Activated CD8-positive, alpha-beta memory T cell treated with anti-CD3 and anti-CD28 coated beads, Interleukin-2, amount 50 U/mL, for 48 hours (primary cell): ENCODE data around the gene NT5E.
"Not testable (repeated sequence)": the region's sequence is repeated elsewhere in the genome, so short reads cannot be mapped to it uniquely, and the experiment has no call there.

Experiments
- DNase-seq: peaks from one replicate; pipeline ENCODE4 v3.0.0-alpha.2; 2020

The NT5E gene

GRCh38 chr6:85449818-85450759 lies at the start of gene NT5E:
TSS of gene NT5E (plus strand) at chr6:85450083. CDS start at chr6:85450140, 57 bp downstream.
- peak; percentile 80 for DNase-seq

DNA sequence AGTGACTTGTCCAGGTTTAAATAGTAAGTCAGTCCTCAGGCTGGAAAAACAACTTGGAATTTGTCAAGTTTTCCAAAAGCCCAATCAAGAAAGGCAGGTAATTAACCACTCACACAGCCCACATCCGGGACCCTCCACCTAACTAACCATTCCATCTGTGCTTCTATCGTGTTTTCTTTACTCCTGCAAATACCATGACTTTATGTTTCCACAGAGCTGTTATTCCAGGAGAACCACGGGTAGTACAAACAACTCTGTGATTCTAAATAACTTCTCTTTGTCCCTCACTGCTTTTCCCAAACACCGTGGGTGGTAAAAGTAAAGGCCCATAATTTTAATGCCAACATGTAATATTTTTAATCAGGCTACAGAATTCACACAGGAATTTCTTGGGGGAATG lies 49.6 kb upstream of the NT5E start:
- no peak for DNase-seq

DNA sequence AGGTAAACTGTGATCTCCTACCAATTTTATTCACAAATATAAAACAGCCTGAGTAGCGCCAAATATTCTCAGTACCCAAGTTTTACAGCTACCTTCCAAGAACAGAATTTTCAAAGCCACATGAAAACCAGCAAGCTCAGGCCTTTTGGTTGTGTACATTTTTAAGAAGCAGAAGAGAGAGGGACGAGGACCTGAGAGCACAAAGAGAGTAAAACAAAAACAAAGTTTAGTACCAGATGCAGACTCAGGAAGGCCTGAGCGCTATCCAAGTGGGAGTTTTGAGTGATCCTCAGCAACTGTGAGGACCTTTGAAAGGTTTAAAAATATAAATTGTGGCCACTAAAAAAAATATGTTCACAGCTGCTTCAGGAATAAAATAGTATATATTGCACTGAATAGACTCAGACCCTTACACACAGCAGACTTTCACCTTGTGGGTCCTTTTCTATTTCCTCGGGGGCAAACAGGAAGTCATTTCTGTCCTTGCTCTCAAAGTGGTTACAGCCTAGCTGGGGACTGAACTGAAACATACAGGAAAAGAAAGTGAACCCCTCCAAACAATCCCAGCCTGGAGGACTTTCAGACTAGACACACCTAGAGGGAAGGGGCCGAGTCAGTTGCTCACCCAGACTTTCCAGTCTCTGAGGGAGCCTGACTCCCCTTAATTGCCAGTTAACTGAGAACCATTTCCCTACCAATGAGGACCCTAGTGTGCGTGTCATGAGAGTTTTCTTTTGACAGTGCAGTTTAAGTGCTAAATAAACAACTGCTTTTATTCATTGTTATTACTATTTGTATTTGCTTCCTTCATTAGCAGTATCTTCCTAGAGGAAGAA lies 48.5 kb upstream of the NT5E start:
- no peak for DNase-seq

DNA sequence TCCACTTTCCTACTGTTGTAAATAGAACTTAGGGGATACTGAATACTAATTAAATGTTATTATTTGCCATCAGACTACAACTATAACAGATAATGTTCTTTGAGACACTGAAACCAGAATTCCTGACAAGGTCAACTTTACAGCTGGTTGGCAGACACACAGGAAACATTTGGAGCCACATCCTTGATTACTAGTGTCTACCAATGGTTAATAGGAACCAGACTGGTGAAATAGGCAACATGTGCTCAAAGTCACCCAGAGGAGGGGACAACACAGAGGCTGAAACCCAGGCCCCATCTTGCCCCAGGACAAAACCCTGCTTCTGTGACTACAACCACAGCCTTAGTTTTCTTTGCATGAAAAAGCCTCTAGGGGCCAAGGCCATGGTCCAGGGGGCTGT lies 47.8 kb upstream of the NT5E start:
- no peak for DNase-seq

- no peak for DNase-seq
These were observed 47.0 kb upstream of the NT5E start for GRCh38 chr6:85402922-85403321.

GRCh38 chr6:85403331-85404015 lies 46.4 kb upstream of the NT5E start:
- DNase-seq = no peak

- not testable (repeated sequence) for DNase-seq
These were observed 45.8 kb upstream of the NT5E start for GRCh38 chr6:85404016-85404563.

DNA sequence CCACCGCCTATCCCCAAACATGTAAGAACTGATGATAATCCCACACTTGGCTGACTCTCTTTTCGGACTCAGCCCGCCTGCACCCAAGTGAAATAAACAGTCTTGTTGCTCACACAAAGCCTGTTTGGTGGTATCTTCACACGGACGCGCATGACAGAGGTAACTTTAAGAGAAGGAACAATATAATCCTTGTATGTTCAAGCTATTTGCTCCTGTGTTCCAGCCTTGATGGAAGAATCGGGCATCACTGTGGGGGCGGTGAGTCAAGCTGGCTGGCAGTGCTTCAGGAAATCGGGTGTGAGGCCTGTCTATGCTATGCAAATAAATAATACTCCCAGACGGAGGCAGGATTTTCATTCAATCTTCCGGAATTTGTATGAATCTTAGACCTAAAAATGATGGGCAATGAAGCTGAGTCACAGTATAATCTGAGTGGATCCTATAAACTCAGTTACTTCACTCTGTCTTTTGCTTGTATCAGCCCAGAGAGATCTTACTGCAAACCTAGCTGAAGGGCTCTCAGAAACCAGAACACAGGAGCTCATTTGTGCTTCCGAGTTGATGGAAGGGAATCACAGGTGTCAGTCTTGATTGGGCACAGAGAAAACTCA lies 45.2 kb upstream of the NT5E start:
- DNase-seq = no peak

DNA sequence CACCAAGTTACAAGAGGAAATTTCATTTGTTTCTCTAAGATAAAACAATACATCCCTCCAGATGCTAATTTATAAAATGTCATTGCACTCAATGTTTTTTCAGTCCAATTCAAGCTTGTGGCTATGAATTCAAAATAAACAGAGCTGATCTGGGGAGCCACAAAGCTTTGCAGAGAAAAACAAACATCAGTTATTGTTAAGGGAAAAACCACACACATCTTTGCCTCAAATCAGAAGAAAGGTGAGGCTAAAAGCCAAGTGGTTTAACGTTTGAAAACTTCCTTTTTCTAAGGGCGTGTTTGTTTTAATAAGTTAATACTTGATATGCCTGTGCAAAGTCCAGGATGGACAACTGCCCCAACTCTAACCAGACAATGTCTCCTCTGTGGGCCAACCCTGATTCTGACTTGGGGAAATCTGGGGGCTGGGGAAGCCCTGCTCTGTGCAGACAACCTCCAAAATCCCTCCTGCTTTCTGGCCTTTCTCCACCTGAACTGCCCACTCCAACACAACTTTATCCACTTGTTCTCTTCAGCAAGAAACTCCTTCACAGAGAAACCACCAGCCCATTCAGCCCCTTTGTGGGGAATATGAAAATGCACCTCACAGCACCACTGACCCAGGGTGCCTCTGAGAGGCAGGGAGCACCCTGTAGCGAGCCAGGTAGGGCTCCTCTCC lies 44.6 kb upstream of the NT5E start:
- no peak for DNase-seq

- DNase-seq = no peak
These were observed 44.1 kb upstream of the NT5E start for GRCh38 chr6:85405853-85406198.

DNA sequence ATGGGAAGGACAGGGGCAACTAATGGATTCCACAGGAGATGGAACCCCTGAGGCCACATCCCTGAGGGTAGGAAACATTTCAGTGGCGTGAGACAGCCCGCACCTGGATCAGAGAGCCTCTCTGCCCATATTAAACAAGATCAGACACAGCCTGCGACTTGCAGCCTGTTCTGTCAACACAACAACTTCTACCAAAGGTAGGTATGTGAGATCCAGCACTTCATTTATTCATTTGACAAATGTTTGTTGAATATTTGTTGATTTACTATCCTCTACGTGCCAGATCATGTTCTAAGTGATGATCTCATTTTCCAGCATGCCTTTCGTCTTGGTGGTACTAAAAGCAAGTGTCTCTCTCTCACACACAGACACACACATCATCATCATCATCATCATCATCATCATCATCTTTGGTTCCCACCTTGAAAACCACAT lies 43.2 kb upstream of the NT5E start:
- no peak for DNase-seq

- DNase-seq = no peak
These were observed 41.8 kb upstream of the NT5E start for GRCh38 chr6:85408039-85408438.

GRCh38 chr6:85412911-85413430 lies 36.9 kb upstream of the NT5E start:
- no peak for DNase-seq

DNA sequence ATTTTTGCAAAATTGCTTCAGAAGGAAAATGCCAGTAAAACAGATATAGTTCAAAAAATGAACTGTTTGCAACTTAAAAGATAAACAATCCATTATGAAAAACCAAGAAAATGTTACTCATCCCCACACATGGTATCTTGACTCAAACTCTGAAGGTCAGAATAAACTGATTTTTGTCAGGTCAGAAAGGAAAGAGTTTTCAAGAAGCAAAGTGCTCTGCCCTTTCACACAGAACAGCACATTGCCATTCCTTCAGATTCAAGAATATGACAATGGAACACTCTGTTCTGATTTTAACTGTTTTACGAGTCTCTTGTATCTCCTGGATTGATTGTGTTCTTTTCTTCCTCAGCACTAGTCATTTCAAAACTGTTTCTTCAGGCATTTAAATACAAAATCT lies 33.8 kb upstream of the NT5E start:
- DNase-seq = no peak

DNA sequence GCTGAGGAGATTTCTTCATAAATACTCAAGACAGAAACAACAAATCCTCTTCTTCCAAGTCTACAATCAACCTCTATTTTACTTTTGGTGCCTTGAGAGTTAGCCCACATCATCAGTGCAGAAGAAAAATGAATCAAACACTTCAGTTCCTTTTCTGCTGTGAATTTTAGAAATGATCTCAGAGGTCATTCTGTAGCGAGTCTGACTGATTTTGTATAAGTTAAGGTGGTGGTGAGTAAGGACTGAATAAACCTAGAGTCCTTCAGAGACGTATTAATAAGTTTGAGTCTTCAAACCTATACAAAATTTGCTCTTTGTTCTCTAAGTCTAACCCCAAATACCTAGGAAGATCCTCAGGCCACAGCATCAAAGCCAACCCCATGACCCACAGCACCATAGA lies 33.1 kb upstream of the NT5E start:
- DNase-seq = no peak

- DNase-seq = no peak
These were observed 32.5 kb upstream of the NT5E start for GRCh38 chr6:85417336-85417735.

DNA sequence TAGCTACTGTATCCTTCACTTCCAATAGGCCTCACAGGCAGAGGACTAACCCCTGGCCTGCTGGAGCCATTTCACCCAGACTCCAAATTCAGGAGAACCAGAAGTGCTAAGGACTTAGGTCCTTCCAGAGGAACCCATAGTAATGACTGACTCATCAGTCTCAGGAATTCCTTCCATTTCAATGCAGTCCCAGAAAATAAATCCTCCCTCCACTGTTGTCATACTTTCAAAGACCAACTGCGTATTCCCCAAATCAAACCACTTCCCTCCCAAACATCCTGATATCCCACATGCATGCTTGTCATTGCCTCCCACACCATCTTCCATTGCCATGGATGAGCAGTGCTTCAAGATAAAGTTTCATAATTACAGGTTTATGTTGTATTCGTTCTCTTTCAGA lies 31.8 kb upstream of the NT5E start:
- DNase-seq = no peak

DNA sequence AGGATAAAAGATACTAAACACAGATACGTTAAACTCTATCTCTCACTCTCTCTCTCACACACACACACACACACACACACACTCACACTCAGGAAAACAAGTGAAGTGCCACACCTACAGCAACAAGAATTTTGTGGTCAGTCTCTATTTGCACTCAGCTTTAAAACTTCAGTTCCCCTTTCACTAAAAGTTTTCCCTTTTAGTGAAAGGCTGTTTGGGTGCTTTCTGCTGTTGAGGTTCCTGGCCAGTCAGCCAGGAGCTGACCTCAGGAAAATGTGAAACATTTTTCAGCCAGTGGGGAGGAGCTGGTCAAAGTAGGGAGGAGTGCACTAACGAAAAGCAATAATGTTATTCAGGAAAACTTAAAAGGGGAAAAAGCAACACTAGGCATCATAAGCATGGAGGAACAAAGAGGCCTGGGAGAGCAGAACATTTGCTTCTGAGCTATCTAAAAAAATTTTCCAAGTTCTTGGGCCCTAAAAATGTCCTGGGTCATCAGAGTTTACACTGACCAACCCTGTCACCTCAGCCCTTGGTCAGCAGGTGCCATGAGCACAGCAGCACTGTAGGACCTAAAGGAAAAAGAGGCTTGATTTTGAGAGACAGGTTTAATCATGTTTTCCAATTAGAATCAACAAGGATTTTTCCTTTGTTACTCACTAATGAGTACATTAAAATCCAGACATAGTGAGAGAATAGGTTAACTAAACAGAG lies 30.7 kb upstream of the NT5E start:
- DNase-seq = no peak

DNA sequence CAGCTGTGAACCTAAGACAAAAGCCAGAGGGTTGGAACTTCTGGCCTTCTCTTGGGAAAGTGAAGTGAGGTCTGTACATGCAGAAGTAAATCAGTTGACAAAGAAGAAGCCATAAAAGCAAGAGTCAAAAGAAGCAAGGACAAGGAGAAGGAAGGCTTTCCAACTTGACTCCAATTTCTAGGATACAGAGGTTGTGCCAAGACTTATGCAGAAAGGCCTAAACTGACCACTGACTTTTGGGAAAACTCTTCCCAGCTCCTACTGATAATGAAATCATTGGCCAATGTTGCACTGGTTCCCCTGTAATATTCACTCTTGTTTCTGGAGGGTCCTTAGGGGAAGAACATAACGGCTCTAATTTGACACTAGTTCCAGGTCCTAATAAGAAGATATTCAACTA lies 29.3 kb upstream of the NT5E start:
- DNase-seq = no peak

DNA sequence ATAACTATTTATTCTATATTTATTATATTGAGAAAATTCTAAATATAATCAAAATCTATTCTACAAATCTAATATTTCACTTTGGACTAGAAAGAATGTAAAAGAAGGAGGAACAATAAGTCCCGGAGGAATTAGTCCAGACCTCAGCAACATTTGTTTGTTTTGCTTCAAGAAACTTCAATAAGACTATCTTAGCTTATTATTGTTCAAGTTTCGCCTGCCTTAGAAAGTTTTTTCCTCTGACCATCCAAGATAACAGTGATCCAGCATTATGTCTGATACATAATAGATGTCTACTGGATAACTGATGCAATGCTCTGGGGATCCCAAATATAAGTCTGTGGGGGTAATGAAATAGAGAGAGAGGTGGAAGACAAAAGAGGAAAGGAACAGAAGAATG lies 28.7 kb upstream of the NT5E start:
- DNase-seq = no peak

GRCh38 chr6:85421972-85422371 lies 27.9 kb upstream of the NT5E start:
- DNase-seq = no peak
